PC-3 (cell line): ENCODE results near the gene ADCYAP1R1.

Source experiments
- CTCF ChIP-seq: fragments of 300-600 bp; sonication (generic); conservative IDR thresholded peaks from 2 replicates; pipeline ENCODE4 v1.5.1; 2017; ENCODE audit warnings: antibody characterized with exemption, low read depth, mild to moderate bottlenecking, low read length
- EZH2 ChIP-seq: fragments of 300-600 bp; sonication (generic); IDR thresholded peaks from one replicate; pipeline ENCODE4 v1.6.1; 2017; ENCODE audit warnings: antibody characterized with exemption, mild to moderate bottlenecking, low read length; ENCODE audit not compliant: unreplicated experiment
- EZH2phosphoT487 ChIP-seq: fragments of 300-600 bp; sonication (generic); IDR thresholded peaks from 2 replicates; pipeline ENCODE4 v1.6.1; 2018; ENCODE audit warnings: mild to moderate bottlenecking, antibody characterized with exemption, low read length, borderline replicate concordance

DNA sequence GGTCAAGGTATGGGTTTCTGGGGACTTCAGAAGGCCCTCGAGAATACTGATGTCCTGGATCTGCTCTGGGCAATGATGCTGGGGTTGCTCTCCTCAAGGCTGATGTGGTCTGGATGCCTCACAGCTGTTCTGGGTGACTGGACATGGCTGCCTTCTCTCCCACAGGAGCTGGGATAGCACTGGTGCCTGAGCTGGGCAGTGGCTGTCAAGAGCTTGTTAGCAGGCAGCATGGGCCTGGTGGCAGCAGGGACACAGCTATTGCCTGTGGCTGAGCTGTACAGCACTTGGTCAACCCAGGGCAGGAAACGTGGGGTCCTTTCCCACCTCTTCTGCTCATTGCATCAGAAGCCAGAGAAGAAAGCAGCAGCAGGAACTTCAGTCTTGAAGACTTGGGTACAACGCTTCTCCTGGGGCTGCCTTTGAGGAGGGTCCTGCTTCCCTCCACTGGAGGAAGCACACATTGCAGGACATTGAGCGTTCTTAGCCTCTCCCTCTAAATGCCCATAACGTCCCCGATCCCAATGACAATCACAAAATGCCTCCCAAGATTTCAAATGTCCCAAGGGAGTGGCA, 13.0 kb downstream of the ADCYAP1R1 start:
- TF ChIP-seq CTCF (no peak), EZH2 (no peak), EZH2phosphoT487 (no peak)
